Common myeloid progenitor, CD34-positive (primary cell): ENCODE results near the gene GSK3A.

Experiments used
- CTCF ChIA-PET: fragments of 350-600 bp; sonication (Branson Sonifier 250); formaldehyde crosslinking; loops from one replicate; lab custom pipeline; 2021; ENCODE audit warnings: antibody characterized with exemption; lab: Charles Lee
- POLR2A ChIA-PET: fragments of 350-600 bp; sonication (Branson Sonifier 250); formaldehyde crosslinking; loops from one replicate; lab custom pipeline; 2021; ENCODE audit warnings: antibody characterized with exemption; lab: Charles Lee
- DNase-seq, 3 donors: peaks; one replicate each; pipeline versions ENCODE4 v3.0.0 to v3.0.0-alpha.2; 2013
- H3K27ac ChIP-seq, 2 experiments: 1 replicate in 1 of 2; 2 replicates in 1 of 2; pipeline ENCODE4 v1.7.0; 2013; ENCODE audit warnings: inconsistent platforms in 2 of 2, low read length in 2 of 2, mild to moderate bottlenecking in 2 of 2, low read depth in 1 of 2, moderate library complexity in 1 of 2; ENCODE audit not compliant: severe bottlenecking in 2 of 2, insufficient read depth in 1 of 2, poor library complexity in 1 of 2
- H3K27me3 ChIP-seq, 5 experiments: replicated peaks in 2 of 5; 1 replicate in 3 of 5; 2 replicates in 2 of 5; pipeline versions ENCODE4 v1.6.1 to v1.7.0; 2013; ENCODE audit warnings: low read length in 4 of 5, mild to moderate bottlenecking in 2 of 5, moderate library complexity in 2 of 5, inconsistent platforms in 1 of 5; ENCODE audit not compliant: insufficient read depth in 5 of 5, control insufficient read depth in 4 of 5
- H3K36me3 ChIP-seq, 4 experiments: 1 replicate in 2 of 4; 2 replicates in 2 of 4; pipeline versions ENCODE4 v1.6.1 to v1.7.0; 2013; ENCODE audit warnings: low read length in 3 of 4, control low read depth in 1 of 4, mild to moderate bottlenecking in 1 of 4; ENCODE audit not compliant: control insufficient read depth in 4 of 4, insufficient read depth in 4 of 4
- H3K4me1 ChIP-seq, 4 experiments: 1 replicate in 3 of 4; 2 replicates in 1 of 4; pipeline versions ENCODE4 v1.6.1 to v1.7.1; 2013; ENCODE audit warnings: low read length in 3 of 4, mild to moderate bottlenecking in 3 of 4, control low read depth in 1 of 4, inconsistent platforms in 1 of 4, moderate library complexity in 1 of 4; ENCODE audit not compliant: control insufficient read depth in 4 of 4, insufficient read depth in 4 of 4; ENCODE audit errors: control extremely low read depth in 1 of 4
- H3K4me3 ChIP-seq, 7 experiments: 1 replicate in 4 of 7; 2 replicates in 3 of 7; pipeline versions ENCODE4 v1.5.1 to v1.7.0; 2013; ENCODE audit warnings: mild to moderate bottlenecking in 7 of 7, low read length in 6 of 7, moderate library complexity in 6 of 7, inconsistent platforms in 2 of 7, low read depth in 2 of 7, control low read depth in 1 of 7; ENCODE audit not compliant: insufficient read depth in 4 of 7, control insufficient read depth in 1 of 7; ENCODE audit errors: extremely low read depth in 1 of 7
- H3K9me3 ChIP-seq, 5 experiments: 1 replicate in 4 of 5; 2 replicates in 1 of 5; pipeline versions ENCODE4 v1.6.1 to v1.7.1; 2013; ENCODE audit warnings: low read length in 4 of 5, mild to moderate bottlenecking in 2 of 5, inconsistent platforms in 1 of 5, low read depth in 1 of 5, moderate library complexity in 1 of 5; ENCODE audit not compliant: control insufficient read depth in 4 of 5, insufficient read depth in 2 of 5; ENCODE audit errors: control extremely low read depth in 1 of 5
- WGBS: methylation state at CpG from one replicate; pipeline ENCODE4 v1.1.5; 2013; ENCODE audit not compliant: insufficient coverage; 5-methylcytosine and 5-hydroxymethylcytosine counted together

The GSK3A gene

GRCh38 chr19:42284591-42285341, 42.4 kb upstream of the GSK3A start:
- ChIA-PET CTCF (interaction anchor here (1.0 to 1.4 kb wide), 2 partner anchors 33 to 177 kb away, joined by 3 to 5 read pairs; no protein-coding TSS in a partner anchor), POLR2A (interaction anchor here (1.1 kb wide), 1 partner anchor 42 kb away, joined by 4 read pairs; the partner anchor contains the start of gene GSK3A)
- no peaks in the 10 kb centered on the region for H3K27me3 ChIP-seq
- H3K4me3 ChIP-seq = peak overlapping the region; percentile 35 to 87 (median 83)
- H3K4me1 ChIP-seq = peaks cover 9 to 59% (median 50%) of the 10 kb centered on the region in 4 experiments
- no peaks in the 10 kb centered on the region for H3K9me3 ChIP-seq
- H3K36me3 ChIP-seq = peaks cover 4 to 36% (median 27%) of the 10 kb centered on the region in 4 experiments
- DNase-seq = peak in 1 of 3 donors; percentile 48
- H3K27ac ChIP-seq = peak overlapping the region in 1 of 2 experiments; percentile 76
- WGBS = under 1% methylated on average over 35 of the region's 41 CpGs

- Histone ChIP-seq H3K4me3 (peak overlapping the region in 5 of 7 experiments; percentile 59 to 83 (median 70)), H3K9me3 (no peaks in the 10 kb centered on the region), H3K36me3 (peaks cover 4 to 29% (median 20%) of the 10 kb centered on the region in 4 experiments), H3K27ac (peak overlapping the region in 1 of 2 experiments; percentile 66), H3K27me3 (no peaks in the 10 kb centered on the region), H3K4me1 (peaks cover 9 to 66% (median 57%) of the 10 kb centered on the region in 4 experiments)
- whole genome bisulfite sequencing = 0% methylated on average over 39 of the region's 76 CpGs
- CTCF ChIA-PET = interaction anchor here (1.4 kb wide), 1 partner anchor 32 kb away, joined by 3 read pairs; no protein-coding TSS in a partner anchor
- DNase-seq = peak; percentile 67 to 83 (median 83)
- POLR2A ChIA-PET = interaction anchor here (1.1 kb wide), 1 partner anchor 42 kb away, joined by 4 read pairs; the partner anchor contains the start of gene GSK3A
Measured at GRCh38 chr19:42284066-42284501, 41.7 kb upstream of the GSK3A start.

- no peaks in the 10 kb centered on the region for H3K9me3 ChIP-seq
- CTCF ChIA-PET = interaction anchor here (1.8 to 7.5 kb wide), 2 partner anchors 13 to 36 kb away, joined by 7 to 159 read pairs; partner anchors contain the start of gene GSK3A
- 1% methylated on average over 35 of the region's 74 CpGs for WGBS
- DNase-seq = peak; percentile 93 to 97 (median 96)
- H3K4me3 ChIP-seq = peak overlapping the region in 6 of 7 experiments; percentile 2 to 91 (median 64)
- POLR2A ChIA-PET = no interaction called here
- peaks cover 9 to 72% (median 63%) of the 10 kb centered on the region in 4 experiments for H3K4me1 ChIP-seq
- no peaks in the 10 kb centered on the region for H3K27me3 ChIP-seq
- peak overlapping the region; percentile 4 to 73 for H3K27ac ChIP-seq
- H3K36me3 ChIP-seq = peaks cover 4 to 23% (median 15%) of the 10 kb centered on the region in 4 experiments
Measured at GRCh38 chr19:42283188-42284065, 41.0 kb upstream of the GSK3A start.

GRCh38 chr19:42282819-42283187, 40.4 kb upstream of the GSK3A start:
- ChIA-PET POLR2A (no interaction called here), CTCF (interaction anchor here (1.8 to 7.5 kb wide), 2 partner anchors 14 to 36 kb away, joined by 7 to 159 read pairs; partner anchors contain the start of gene GSK3A)
- H3K27me3 ChIP-seq = no peaks in the 10 kb centered on the region
- H3K27ac ChIP-seq = peak overlapping the region in 1 of 2 experiments; percentile 75
- H3K4me1 ChIP-seq = peaks cover 9 to 79% (median 70%) of the 10 kb centered on the region in 4 experiments
- WGBS = 40% methylated on average over 3 of the region's 4 CpGs
- peak overlapping the region in 5 of 7 experiments; percentile 53 to 91 (median 72) for H3K4me3 ChIP-seq
- H3K9me3 ChIP-seq = no peaks in the 10 kb centered on the region
- no peak for DNase-seq
- H3K36me3 ChIP-seq = peaks cover 0 to 16% (median 10%) of the 10 kb centered on the region in 4 experiments

GRCh38 chr19:42281827-42282762, 39.7 kb upstream of the GSK3A start:
- Histone ChIP-seq H3K27me3 (no peaks in the 10 kb centered on the region), H3K9me3 (no peaks in the 10 kb centered on the region), H3K36me3 (peaks cover 0 to 9% (median 3%) of the 10 kb centered on the region in 4 experiments), H3K27ac (peak overlapping the region; percentile 25 to 75), H3K4me3 (peak overlapping the region in 6 of 7 experiments; percentile 35 to 91 (median 76)), H3K4me1 (peaks cover 9 to 84% (median 76%) of the 10 kb centered on the region in 4 experiments)
- peak in 2 of 3 donors; percentile 71 to 77 for DNase-seq
- ChIA-PET POLR2A (interaction anchor here (0.6 to 3.1 kb wide), 2 partner anchors 36 to 148 kb away, joined by 3 to 21 read pairs; no protein-coding TSS in a partner anchor), CTCF (interaction anchor here (0.7 to 7.5 kb wide), 7 partner anchors 9 to 80 kb away, joined by 3 to 159 read pairs (median 5); partner anchors contain the start of genes ERF and GSK3A)
- 18% methylated on average over 4 of the region's 7 CpGs for WGBS
